Measurements from ENCODE around the gene MYPN.
"Not testable (repeated sequence)": the region's sequence is repeated elsewhere in the genome, so short reads cannot be mapped to it uniquely, and the experiment has no call there.

Gene MYPN

DNA sequence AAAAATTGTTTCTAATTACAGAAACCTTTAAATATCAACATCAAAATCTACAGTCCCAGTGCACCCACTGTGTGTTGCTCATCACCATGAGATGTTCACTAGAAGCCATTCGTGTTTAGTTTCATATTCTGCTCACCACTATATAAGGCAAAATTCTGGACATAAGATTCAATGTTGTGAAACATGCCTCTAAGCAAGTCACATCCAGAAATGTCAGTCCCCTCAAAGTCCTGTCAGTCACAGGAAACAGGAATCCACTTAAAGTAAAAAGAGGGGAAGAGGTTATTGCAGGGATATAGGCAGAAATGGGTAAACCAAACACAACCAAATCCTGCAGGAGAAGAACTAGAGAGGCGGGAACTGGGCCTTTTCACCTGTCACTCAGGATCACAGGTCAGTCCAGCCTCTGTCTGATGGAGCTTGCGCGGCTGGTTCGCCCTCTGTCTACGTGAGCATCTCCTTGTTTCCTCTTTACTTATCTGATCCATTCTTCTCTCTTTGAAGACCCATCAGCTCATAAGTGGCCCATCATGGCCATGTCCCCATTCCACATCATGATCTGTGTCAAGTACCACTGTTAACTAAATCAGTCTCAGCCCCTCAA, 58.4 kb downstream of the MYPN start:
- DNase-seq (ENCODE audit: low read depth, low spot score) = no peak

DNA sequence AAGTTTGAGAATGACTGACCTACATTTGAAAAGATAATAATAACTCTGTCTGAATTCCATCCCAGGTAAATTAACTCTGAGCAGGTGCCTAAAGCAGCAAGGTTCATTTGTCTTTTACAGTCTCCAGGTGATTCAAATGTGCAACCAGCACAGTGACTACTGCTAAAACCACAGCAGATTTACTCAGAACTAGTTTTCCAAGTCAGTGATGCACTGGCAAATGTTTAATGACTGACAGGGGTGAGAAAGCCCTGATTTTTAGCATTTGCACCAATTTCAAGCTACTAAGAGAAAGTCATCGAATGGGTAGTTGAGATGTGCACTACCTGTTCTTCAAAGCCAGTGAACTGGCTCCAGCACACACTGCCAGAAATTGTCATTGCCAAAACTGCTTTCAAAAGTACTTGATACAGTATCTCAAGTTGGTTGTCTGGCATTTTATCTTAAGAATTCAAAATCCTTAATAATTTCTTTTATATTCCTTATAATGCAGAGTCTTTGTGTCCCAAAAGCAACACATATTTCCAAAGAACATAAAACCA, 62.3 kb downstream of the MYPN start:
- no peak for DNase-seq (ENCODE audit: low read depth, low spot score)

GRCh38 chr10:68172324-68172723, 63.0 kb downstream of the MYPN start:
- DNase-seq (ENCODE audit: low read depth, low spot score) = no peak

DNA sequence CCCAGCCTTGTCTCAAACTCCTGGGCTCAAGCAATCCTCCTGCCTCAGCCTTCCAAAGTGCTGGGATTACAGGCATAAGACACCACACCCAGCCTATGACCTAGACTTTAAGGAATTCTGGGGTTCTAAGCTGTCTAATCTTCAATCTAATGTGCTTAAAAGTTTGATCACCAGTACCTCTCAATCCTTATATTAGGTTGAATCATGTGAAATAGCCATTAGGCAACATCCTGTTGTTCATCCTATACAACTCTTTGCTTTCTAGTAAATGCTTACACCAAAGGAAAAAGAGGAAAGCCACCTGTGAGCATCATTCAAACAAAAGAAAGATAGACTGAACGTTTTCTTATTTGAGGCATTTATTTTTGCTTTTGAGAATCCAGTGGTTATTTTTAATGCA, 66.7 kb downstream of the MYPN start:
- no peak for DNase-seq (ENCODE audit: low read depth, low spot score)

GRCh38 chr10:68176797-68177196, 67.5 kb downstream of the MYPN start:
- DNase-seq (ENCODE audit: low read depth, low spot score) = no peak

GRCh38 chr10:68178592-68178991, 69.3 kb downstream of the MYPN start:
- no peak for DNase-seq (ENCODE audit: low read depth, low spot score)

GRCh38 chr10:68179016-68179415, 69.7 kb downstream of the MYPN start:
- DNase-seq (ENCODE audit: low read depth, low spot score) = no peak

DNA sequence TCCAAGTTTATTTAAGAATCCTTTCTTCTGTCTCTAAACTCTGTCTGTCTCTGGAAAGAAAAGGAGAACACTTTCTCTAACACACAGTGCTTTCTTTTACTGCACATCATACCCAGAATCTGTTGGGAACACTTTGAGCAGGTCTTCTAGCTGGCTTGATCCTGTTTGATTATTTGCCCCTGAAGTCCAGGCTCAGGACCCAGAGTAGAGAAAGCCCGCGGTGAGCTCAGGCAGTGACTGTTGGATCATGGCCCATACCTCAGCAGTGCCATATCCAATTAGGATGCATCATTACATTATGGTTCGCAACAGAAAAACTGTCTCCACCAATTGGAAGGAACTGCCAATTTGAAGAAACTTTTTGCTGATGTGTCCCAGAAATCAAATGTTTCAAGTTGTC, 71.2 kb downstream of the MYPN start:
- no peak for DNase-seq (ENCODE audit: low read depth, low spot score)

DNA sequence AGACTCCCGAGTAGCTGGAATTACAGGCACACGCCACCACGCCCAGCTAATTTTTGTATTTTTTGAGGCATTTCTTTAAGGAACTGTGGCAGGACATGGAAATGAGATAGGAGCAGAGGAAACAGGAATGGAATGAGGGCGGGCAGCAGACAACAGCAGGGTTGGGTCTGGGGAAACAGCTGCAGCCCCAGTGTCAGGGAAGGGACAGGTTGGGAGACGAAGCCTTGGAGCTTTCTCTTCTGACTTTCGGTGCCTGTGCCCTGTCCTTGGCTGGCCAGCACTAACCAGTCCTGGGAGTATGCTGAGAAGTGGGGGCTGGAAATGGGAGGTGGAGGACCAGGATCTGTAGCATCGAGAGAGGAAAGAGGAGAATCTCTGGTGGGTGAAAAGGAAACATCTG, 75.3 kb downstream of the MYPN start:
- DNase-seq (ENCODE audit: low read depth, low spot score) = peak; percentile 8

DNA sequence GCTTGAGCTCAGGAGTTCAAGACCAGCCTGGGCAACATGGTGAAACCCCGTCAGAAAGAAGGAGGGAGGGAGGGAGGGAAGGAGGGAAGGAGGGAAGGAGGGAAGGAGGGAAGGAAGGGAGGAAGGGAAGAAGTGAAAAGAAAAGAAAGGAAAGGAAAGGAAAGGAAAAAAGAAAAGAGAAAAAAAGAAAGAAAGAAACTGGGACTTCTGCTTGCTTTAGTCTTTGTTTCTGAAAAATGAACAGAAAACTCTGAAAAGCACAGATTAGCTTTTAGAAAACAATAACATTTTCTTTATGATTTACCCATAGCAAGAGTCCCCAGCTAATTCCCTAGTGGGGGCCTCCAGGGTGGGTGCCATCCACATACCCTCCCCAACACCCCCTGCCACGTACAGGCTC, 75.8 kb downstream of the MYPN start:
- no peak for DNase-seq (ENCODE audit: low read depth, low spot score)

DNA sequence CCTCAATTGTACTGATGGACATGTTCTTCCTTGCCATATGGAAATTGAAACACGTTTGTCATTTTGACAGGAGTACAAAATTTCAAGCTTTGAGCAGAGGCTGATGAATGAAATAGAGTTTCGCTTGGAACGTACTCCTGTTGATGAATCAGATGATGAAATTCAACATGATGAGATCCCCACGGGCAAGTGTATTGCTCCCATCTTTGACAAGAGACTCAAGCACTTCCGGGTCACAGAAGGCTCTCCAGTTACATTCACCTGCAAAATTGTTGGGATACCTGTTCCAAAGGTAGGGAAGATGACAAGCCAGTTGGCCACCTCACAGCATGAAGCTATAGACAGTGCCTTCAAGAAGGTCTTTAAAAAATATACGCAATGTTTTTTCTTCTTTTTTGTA, 79.5 kb downstream of the MYPN start:
- no peak for DNase-seq (ENCODE audit: low read depth, low spot score)

- DNase-seq (ENCODE audit: low read depth, low spot score) = no peak
Observed at GRCh38 chr10:68192113-68192512, 82.8 kb downstream of the MYPN start.

GRCh38 chr10:68194290-68194689, 85.0 kb downstream of the MYPN start:
- no peak for DNase-seq (ENCODE audit: low read depth, low spot score)

DNA sequence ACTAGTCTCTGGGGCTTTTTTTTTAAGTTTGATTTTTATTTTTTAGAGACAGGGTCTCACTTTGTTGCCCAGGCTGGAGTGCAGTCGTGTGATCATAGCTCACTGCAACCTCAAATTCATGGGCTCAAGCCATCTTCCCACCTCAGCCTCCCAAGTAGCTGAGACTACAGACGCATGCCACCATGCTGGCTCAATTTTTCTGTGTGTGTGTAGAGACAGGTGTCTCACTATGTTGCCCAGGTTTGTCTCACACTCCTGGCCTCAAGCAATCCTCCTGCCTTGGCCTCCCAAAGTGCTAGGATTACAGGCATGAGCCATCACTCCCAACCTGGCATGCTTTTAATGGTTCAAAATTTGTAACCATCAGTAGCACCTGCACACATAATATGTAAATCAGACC, 86.5 kb downstream of the MYPN start:
- not testable (repeated sequence) for DNase-seq (ENCODE audit: low read depth, low spot score)

GRCh38 chr10:68196701-68197100, 87.4 kb downstream of the MYPN start:
- no peak for DNase-seq (ENCODE audit: low read depth, low spot score)

- DNase-seq (ENCODE audit: low read depth, low spot score) = no peak
Observed at GRCh38 chr10:68202960-68203353, 93.7 kb downstream of the MYPN start.

GRCh38 chr10:68208424-68209042, 99.2 kb downstream of the MYPN start:
- peak; percentile 90 for DNase-seq (ENCODE audit: low read depth, low spot score)

DNA sequence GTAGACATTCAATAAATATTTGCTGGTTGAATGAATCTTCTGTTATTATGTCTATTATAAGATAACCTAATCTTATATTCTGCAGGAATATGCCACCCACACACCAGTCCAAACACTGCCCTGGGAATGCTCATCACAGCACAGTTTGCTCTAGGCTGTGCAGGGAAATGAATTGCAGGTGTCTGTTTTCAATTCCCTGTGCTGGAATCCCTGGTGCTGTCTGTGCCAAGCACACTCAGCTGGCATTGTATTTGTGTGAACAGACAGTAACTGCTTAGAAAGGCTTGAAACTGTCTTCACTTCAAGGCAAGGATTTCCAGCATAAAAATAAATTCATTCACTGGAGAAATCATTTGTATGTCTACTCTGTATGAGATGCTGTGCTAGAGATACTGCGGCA, 102.4 kb downstream of the MYPN start:
- no peak for DNase-seq (ENCODE audit: low read depth, low spot score)

DNA sequence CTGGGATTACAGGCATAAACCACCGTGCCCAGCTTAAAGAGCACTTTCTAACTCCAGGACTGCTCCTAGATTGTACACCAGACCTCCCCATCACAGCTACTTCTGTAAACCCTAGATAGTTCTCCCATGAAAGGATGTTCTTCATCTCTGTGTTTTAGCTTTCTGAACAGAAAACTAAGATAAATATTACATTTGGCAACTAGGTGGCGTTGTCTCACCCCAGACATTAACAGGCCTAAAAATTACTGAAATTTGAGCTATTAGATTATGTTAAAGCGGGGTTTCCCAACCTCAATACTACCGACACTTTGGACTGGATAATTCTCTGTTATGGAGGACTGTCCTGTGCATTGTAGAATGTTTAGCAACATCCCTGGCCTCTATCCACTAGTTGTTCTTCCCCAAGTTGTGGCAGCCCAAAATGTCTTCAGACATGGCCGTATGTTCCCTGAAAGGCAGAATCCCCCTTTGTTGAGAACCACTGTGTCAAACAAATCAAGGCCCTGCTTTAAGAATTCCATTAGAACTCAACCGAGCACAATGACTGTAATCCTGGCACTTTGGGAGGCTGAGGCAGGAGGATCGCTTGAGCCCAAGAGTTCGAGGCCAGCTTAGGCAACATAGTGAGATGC, 103.5 kb downstream of the MYPN start:
- DNase-seq (ENCODE audit: low read depth, low spot score) = no peak

DNA sequence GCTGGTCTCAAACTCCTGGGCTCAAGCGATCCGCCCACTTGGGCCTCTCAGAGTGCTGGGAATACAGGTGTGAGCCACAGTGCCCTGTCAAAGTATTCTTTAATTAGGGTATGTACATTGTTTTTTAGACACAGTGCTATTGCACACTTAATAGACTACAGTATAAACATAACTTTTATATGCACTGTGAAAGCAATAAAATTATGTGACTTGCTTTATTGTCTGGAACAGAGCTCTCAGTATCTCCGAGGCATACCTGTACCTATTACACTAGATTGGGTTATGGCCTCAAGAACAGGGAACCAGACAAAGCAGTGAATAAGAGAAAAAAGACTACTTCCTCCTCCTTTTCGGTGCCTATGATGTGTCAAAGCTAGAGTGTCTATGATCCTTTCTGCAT, 109.5 kb downstream of the MYPN start:
- no peak for DNase-seq (ENCODE audit: low read depth, low spot score)

DNA sequence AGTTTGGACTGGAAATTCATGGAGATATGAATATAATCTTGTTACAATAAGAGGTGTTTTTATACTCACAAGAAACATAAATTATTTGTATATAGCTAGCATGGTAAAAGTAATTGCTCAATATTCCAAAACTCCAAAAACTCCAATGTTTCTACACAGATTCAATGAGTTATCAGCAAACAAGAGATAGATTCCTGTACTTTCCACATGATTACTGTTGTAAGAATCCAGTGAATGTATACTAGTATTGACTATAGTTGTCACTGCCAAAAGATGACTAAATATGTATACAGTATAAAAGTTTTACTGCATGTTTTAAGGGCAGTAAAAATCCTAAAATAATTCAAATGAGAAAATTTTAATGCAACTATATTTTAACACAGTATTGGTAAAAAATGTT, 111.9 kb downstream of the MYPN start:
- DNase-seq (ENCODE audit: low read depth, low spot score) = no peak

DNA sequence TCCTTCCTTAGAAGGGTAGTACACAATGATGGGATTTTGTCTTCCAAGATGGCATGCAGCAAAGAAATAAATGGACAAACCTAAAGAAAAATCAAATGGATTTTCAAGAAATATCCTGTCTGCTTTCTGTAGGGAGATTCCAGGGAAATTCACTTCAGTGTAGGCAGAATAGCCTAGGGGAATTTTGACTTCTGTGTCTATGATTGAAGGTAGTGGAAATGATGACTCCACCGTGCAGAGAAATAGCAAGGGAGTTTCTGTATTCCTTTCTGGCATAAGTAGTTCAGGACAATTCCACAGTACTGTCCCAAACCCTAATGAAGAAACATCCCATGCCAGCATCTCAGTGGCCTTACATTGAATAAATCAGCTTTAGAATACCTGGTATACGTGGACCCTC, 113.1 kb downstream of the MYPN start:
- no peak for DNase-seq (ENCODE audit: low read depth, low spot score)

- DNase-seq (ENCODE audit: low read depth, low spot score) = peak; percentile 55
Observed at GRCh38 chr10:68223535-68224165, 114.4 kb downstream of the MYPN start.
